Fibroblast of peridontal ligament (primary cell): Measurements from ENCODE around the gene MARVELD1.
"Not testable (repeated sequence)": the region's sequence is repeated elsewhere in the genome, so short reads cannot be mapped to it uniquely, and the experiment has no call there.

ENCODE experiments used
- DNase-seq: peaks from one replicate; pipeline ENCODE4 v3.0.0-alpha.2; 2010; ENCODE audit errors: extremely low read depth

MARVELD1 gene

DNA sequence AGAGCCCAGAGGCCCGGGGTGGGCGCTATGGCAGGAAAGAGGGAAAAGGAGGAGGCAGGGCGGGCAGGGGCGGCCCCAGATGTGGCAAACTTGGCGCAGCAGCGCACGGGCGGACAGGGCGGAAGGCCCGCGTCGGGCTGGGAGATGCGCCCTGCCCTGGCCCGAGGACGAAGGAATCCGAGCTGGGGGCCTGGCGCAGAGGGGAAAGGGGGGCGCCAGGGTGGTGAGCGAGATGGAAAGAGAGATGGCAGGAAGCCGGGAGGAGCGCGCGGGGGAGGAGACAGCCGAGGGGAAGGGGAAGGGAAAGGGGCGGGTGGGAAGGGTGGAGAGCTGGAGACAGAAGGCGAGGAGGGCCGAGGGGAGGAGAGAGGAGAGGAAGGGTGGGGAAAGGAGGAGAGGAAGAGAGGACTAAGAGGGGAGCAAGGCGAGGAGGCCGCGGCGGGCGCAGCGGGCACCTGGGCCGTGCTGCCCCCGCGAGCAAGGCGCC is at the start of gene MARVELD1:
MARVELD1 (plus strand) TSS at position 392 of the 487 bp plus-strand sequence. CDS start 147 bp downstream, outside the sequence.
- peak; percentile 85 for DNase-seq

DNA sequence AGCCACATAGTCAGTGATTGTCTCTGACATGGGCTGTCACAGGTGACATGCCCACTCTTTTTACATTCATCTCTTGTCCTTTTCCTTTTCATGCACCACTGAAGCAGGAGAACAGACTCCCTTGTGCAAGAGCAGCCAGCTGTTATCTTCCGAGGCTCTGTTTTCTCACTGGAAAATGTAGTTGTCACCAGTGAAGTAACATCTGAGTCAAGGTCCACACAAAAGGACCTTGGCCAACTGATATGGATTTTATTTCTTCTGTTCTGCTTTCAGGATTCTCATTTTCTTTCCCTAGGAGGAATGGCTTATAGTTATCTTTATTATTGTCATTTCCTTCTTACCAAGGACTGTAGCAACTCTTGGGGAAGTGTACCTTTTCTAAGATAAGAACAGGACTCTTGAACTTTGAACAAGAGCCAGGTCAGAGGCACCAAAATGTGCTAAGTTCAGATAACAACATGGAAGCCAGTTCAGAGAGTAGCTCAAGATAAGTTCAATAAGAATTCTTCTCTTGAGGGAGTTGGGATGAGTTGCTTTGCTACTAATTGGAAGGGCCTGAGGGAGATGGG is 49.2 kb upstream of the MARVELD1 start:
- no peak for DNase-seq

DNA sequence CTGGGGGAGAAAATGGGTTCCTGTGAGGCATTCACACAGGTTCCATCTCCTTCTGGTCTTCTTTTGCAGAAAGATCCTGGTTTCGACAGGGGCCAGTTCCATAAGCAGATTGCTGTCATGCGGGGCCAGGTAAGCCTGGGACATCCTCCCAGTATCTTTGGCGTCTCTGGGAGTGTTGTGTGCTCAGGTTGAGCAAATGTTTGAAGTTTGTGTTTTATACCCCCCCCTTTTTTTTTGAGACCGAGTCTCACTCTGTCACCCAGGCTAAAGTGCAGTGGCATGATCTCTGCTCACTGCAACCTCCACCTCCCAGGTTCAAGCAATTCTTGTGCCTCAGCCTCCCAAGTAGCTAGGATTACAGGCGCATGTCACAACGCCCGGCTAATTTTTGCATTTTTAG is 46.5 kb upstream of the MARVELD1 start:
- DNase-seq: no peak

DNA sequence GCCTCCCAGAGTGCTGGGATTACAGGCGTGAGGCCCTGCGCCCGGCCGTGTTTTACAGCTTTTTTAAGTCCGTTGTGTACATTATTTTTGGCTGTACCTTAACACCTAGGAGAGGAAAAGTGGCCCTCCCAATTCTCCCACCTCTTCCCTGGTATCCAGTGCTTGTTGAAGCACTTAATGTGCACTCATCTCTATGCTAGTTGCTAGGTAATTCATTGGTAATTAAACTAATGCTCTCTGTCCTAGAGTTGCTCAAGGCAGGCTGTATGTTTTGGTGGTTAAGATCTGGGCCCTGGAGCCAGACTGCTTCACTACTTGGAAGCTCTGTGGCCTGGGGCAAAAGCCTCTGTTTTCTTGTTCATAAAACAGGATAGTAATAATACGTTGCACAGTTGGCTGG is 46.1 kb upstream of the MARVELD1 start:
- no peak for DNase-seq

DNA sequence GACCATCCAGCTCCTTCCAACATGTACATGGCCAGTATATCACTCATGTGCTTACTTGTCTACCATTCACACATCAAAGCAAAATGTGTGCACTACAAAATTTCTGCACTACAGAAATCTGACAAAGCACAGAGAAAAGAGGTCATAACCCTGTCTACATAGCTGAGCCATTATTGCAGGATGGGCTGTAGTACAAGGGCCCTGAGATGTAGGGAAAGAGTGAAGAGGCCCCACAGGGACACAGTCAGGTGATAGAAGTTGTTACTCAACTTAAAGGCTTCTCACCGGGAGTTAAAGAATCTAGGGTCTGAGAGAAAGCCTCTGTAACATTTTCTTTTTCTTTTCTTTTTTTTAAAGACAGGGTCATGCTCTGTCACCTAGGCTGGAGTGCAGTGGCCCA is 44.0 kb upstream of the MARVELD1 start:
- no peak for DNase-seq

DNA sequence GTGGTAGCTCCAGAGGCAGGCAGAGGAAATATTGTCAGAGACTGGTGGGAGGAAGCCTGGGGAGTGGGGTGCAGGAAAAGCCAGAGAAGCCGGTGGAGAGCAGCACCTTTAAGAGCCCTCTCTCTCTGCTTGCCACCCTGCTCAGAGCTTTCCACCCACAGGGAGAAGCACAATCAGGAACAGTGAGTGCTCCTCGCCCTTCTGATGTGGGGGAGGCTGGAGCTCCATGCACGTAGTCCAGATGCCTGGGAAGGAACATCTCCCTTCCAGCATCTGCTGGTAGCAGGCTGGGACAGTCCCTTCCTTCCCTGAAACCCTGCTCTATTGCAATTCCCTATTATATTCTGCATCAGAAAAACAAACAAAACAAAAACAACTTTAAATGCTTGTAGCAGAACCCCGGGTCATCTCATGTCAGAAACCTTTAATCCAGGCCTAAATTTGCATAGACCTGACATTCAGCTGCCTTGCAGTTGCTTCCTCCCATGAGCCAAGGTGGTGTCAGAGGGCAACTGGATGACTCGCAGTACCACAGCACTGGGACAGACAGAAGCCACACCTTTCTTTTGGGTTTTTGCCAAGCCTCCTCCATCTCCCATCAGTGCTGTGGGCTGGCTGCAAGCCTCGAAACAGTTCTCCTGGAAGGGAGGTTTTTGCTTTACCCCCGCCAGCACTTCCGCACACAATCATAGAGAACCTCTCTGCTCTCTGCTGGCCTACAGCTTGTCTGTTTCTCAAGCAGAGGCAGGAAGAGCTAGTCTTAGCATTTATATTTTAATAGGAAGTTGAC is 39.6 kb upstream of the MARVELD1 start:
- DNase-seq: peak; percentile 58

DNA sequence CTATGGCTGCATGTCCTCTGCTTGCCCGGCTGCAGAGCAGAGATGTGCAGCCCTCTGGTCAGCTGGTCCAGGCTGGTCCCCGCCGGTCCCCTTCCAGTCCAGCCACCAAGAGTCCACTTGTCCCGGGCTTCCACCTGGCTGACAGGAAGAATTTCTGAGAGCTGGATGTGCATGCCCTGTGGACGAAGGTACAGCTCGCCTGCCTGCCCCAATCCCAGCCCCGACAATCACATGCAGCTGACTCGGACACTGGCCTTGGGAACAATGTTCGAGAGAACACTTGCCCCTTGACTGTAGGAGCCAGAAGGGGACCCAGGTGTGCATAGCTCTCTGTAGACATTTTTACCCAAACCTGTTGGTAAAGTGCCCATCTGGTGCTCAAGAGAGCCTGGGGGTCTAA is 38.3 kb upstream of the MARVELD1 start:
- no peak for DNase-seq

DNA sequence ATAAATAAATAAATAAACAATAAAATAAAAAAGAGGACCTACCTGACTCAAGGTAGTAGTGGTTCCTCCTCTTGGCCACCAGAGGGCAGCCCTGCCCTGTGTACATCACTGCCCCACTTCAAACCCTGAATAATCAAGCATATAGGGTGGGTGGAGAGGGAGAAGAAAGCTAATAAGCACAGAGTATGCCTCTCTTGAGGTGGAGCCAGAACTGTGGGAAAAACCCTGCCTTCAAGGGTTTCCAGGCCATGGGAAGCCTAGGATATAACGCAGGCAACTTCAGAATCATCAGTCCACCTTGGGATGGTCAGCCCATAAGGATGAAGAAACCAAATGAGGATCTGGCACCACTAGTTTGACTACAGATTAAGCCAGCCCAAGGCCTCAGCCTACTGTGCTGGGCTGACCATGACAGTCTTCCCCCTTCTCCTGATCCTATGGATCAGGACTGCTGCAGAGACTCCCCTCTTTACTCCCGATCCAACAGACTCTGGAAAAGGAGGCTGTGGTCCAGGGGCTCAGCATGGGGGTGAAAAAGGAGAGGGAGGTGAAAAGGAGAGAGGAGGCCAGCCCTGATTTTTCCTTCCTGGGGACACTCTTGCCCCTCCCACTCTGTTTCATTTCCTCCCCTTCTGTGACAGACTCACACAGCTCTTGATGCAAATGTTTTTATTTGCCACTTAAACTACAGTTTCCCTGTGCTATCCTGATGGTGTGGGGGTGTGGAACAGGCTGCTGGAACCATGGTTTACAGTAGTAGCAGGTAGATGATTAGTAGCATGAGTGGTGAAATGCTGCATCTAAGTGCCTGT is 36.6 kb upstream of the MARVELD1 start:
- DNase-seq: peak; percentile 66

DNA sequence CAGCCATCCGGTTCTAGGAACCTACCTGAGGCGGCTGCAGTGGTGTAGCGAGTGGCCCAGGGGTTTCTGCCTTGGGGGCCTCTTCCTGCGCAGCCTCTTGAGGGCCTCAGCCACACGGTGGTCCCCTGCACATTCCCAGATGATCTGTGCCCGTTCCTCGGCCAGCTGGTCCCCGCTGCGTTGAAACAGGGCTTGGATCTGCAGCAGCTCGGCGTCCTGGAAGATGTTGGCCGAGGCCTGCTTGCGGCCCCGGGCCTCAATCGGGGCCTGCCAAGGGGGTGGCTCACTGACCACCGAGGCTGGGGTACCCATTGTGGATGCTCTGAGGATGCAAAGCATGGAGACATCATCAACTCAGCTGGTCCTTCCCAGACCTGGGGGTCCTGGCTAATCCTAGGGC is 33.9 kb upstream of the MARVELD1 start:
- no peak for DNase-seq

DNA sequence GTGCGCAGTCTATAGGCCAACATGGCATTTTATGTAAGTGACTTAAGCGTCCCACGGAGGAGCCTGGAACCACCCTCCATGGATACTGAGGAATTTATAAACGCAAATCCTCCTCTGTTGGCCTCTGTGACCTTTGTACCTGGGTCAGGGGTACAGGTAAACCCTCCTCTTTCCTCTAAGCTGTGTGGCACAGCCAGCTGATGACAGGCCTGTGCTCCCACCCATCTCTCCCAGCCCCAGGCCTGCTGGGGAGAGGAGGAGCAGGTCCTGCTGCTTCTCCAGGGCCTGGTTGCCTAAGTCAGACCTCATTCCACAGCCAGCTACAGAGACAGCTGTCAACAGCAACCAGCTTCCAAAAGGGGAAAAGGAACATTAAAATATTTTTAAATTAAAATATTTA is 31.5 kb upstream of the MARVELD1 start:
- no peak for DNase-seq

DNA sequence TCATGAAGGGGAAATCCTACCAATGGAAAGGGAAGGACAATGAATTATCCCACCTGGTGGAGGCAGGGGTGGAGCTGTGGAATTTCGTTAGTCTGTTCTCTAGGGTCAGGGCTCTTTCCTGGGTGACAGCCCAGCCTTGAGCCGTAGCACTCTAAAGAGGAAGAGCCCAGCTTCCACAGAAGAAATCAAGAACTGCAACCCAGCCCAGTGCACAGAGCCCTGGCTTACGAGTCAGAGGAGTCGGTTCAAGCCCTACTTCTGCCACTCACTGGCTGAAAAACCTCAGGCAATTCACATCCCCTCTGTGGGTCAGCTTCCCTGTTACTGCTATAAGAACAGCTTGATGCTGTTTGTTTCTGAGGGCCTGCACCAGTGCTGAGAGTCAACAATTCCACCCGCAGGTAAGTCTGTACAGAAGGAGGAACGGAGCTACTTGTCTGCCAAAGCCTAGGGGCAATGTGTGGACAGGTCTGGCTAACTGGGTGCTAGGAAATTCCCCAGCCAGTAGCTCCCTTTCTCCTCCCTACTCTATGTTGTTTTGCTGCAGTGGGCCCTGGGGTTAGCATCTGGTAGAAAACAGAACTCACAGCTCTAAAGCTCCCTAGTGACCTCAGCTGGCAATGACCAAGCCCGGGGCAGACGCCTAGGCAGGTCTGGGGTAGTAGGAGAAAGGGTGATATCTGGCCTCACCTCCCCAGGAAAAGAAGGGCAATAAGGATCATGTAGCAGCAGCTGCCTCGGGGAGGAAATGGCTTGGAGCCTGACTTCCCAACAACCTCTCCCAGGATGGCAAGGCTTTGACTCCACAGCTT is 29.8 kb upstream of the MARVELD1 start:
- peak; percentile 42 for DNase-seq

DNA sequence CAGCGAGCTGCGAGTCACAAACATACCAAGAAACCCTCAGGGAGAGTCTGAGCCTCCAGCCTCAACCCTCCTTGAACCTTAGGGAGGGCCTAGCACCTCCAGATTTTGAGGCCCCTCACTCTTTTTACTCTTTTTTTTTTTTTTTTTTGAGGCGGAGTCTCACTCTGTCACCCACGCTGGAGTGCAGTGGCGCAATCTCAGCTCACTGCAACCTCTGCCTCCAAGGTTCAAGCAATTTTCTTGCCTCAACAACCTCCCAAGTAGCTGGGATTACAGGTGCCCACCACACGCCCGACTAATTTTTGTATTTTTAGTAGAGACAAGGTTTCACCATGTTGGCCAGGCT is 29.2 kb upstream of the MARVELD1 start:
- DNase-seq: not testable (repeated sequence)

DNA sequence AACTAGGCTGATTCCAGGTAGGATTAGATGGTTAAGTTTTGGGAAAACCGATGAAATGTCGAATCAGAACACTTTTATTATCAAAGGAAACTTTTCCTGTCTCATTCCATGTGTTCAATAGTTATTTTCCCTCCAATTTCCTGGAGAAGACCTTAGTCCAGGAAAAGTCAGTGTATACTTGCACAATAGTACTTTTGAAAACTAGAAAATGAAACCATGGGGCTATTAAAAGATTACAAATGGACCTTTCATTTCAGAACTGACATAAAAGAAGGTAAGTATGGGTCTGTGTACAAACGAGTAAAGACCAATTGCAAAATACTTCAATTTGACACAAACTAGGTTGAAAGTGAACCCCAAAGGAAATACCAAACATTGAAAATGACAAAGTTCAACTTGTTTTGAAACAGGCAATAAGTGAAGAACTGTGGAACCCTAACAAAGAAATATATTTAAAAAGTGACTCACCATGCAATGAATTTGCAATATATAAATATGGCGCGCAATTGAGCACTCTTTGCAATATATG is 28.6 kb upstream of the MARVELD1 start:
- peak; percentile 40 for DNase-seq

DNA sequence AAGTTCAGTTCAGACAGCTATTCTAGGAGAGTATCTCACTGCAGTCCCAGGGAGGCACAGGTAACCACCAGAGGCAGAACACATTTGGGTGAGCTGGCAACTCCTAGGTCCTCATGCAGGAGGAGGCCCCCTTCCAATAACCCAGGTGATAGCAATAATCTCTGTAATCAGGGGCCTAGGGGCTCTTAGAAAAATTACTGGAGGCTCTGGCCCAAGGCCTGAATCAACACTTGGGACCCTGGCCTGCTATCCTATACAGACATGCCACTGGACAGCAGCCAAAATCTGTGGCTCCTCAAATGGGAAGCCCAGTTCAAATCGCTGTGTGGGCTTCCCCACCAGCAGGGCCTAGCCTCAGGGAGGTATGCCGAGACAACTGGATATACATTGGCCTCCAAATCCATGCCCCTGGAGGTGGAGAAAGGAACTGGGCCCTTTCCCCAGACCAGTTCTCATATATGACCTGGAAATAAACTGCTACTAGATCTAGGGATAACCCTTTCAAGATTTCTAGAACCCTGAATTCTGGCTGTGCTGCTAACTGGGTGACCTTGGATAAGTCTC is 28.1 kb upstream of the MARVELD1 start:
- peak; percentile 51 for DNase-seq

DNA sequence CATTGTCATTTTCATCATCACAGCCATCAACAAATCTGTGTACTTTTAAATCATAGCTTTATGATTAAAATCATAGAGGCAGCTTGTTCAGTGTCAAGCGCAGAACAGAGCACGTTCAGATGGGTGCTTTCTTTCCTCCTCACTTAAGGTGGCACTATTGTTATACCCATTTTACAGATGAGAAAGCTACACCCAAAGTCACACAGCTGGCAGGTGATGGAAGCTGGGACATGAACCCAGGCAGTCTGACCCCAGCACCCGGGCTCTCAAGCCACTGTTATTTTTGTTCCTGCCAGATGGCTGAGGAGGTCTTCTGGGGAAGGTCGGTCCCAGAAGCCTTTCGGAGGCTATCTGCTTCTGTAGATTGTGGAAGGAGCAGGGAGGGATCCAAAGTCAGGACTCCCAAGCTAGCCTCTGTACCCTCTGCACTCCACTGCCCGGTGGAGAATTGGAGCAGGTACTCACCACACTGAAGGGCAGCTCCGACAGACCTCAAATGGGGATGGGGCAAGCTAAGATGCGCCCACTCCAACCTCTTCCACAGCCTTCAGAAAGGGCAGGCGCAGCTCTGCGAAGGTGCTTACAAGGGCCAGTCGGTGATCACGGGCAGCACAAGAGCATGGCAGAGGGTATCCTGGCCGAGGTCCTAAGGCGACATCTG is 27.1 kb upstream of the MARVELD1 start:
- DNase-seq: no peak

DNA sequence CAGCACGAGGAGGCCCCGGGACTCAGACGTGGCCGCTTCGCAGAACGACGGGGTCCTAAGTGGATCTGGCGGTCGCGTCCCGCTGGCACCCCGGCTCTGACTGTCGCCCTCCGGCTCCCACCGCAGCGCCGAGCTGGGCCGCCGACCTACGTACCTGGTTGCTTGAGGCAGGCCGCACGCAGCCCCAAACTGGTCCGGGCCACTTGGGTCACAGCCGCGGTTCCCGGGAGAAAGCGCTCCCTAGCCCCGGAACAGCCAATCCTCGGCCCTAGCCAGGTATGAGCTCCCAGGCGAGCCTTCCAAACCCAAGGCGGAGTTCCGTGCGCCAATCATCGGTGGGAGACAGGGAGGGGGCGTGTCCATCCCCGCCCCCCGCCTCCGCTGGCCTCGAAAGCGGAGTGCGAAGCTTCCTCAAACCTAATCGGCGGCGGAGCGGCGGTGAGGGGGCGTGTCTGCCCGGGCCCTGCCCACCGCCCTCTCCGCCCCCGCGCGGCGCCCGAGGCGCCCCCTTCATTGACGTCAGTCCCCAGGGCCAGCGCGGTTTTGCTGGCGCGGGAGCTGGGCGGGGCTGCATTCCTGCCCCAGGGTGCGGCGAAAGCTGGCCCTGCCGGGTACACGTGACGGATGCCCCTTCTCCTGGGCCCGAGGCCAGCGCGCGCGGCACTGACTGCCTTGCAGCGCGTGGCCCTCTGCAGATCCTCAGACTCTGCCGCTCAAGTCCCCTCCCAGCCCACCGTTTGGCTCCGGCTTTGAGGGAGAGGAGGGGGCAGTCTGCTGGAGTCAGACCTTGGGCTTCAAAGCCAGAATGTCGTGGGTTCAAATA is 26.4 kb upstream of the MARVELD1 start, which contains the start of gene AVPI1:
AVPI1 (minus strand) TSS at position 280 of the 823 bp plus-strand sequence. CDS start 7,336 bp downstream, outside the sequence.
- DNase-seq: peak; percentile 96

DNA sequence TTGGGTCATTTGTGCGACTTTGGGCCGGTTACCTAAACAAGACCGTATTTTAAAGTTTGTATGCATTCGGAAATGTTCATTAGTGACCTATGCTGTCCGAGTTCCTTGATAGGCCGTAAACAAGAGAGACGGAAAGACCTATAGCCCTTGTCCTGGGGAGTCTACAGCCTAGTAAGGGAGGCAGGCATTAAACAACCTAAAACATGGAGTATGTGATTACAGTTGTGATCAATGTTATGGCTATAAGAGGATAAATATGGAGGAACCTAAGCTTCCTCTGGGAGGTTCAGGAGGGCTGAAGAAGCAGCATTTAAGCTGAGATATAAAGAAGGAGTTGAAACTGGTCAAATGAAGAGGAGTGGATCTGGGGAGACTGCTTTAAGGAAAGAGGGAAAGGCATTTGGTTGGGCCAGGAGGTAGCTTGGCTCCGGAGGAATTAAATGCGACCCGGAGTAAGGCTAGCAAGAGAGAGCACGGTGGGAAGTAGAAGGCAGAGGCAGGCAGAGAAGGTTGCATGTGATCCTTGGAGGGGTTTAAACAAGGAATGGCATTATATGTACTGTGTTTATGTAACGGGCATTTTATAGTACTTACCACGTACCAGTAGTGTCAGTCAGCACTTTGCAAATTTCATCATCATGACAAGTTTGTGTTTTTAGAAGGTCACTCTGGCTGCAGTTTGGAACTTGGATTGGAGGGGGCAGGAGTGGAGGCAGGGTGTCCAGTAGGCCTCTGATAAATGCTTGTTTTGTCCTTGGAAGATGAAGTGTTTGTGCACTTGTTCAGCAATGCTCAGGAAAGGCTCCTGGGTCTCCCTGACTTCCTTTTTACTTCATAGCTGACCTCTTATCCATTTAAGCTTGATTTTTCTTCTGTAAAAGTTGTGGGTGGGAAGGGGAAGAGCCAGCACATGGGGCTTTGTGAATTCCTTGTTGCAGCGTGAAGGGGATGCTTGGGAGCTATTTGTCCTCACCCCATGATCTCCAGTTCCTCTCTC is 25.4 kb upstream of the MARVELD1 start:
- DNase-seq: peak; percentile 93

DNA sequence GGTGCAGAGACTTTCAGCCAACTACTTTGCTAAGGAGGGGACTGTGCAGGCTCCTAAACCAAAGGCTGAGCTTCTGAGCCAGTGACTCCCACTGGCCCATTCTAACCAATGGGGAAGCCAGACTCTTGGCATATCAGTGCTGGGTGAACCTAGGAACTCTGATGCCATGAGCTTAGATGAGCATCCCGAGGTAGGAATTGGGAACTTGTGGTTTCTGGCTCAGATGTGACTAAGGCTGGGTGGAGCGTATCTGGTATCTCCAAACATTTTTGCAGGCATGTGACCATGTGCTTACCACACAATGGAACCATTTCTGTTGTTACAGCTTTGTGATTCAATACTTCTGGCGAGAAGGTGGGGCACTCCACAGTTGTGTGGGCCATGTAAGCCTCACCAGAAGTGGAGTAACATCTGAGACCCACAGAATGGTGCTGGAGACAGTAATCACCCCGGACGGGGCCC is 23.9 kb upstream of the MARVELD1 start:
- peak; percentile 100 for DNase-seq
